ENCODE measurements around the gene UTRN.

DNA sequence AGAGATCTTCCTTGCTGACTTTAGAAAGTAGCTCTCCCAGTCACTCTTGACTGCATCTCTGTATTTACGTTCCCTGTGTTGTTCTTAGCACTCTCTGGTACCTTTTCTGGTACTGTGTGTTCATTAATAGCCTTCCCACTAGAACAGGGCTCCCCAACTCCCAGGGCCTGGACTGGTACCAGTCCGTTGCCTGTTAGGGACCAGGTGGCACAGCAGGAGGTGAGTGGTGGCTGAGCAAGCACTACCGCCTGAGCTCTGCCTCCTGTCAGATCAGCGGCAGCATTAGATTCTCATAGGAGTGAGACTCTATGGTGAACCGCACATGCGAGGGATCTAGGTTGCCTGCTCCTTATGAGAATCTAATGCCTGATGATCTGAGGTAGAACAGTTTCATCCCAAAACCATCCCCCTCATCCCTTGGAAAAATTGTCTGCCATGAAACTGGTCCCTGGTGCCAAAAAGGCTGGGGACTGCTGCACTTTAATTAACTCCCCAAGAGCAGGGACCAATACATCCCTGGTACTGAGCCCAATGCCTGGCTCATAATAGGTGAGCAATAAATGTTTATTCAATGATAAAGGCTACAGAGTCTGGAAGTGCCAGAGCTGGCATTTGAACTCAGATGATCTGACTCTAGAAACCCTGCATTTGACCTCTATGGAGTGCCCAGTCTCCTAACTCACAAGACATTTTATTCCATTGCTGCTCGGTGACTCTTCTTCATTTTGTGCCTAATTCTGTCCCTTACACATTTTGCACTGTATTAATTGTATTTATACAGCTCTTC is 11.0 kb downstream of the UTRN start:
- TF ChIP-seq ASH2L (IDR thresholded peaks at IDR 0.05; ENCODE audit: borderline replicate concordance, low read depth): no peak
- TF ChIP-seq, protein P1, sequence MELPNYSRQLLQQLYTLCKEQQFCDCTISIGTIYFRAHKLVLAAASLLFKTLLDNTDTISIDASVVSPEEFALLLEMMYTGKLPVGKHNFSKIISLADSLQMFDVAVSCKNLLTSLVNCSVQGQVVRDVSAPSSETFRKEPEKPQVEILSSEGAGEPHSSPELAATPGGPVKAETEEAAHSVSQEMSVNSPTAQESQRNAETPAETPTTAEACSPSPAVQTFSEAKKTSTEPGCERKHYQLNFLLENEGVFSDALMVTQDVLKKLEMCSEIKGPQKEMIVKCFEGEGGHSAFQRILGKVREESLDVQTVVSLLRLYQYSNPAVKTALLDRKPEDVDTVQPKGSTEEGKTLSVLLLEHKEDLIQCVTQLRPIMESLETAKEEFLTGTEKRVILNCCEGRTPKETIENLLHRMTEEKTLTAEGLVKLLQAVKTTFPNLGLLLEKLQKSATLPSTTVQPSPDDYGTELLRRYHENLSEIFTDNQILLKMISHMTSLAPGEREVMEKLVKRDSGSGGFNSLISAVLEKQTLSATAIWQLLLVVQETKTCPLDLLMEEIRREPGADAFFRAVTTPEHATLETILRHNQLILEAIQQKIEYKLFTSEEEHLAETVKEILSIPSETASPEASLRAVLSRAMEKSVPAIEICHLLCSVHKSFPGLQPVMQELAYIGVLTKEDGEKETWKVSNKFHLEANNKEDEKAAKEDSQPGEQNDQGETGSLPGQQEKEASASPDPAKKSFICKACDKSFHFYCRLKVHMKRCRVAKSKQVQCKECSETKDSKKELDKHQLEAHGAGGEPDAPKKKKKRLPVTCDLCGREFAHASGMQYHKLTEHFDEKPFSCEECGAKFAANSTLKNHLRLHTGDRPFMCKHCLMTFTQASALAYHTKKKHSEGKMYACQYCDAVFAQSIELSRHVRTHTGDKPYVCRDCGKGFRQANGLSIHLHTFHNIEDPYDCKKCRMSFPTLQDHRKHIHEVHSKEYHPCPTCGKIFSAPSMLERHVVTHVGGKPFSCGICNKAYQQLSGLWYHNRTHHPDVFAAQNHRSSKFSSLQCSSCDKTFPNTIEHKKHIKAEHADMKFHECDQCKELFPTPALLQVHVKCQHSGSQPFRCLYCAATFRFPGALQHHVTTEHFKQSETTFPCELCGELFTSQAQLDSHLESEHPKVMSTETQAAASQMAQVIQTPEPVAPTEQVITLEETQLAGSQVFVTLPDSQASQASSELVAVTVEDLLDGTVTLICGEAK (IDR thresholded peaks at IDR 0.05; ENCODE audit: borderline replicate concordance): no peak

All from GM12878 (cell line).